HepG2 (cell line): ENCODE measurements around the gene ZFP14.

Experiments
- CREB1 ChIP-seq, 2 experiments: fragments of 450-650 bp in 1 of 2; IDR thresholded peaks; 2 replicates each; pipeline ENCODE4 v1.6.1; 2016 to 2017; ENCODE audit warnings: control low read depth in 1 of 2, mild to moderate bottlenecking in 1 of 2, missing compliant biosample characterization in 1 of 2, missing genetic modification characterization in 1 of 2
- CTCF ChIP-seq: sonication (generic); formaldehyde crosslinking; IDR thresholded peaks from 2 replicates; pipeline ENCODE4 v1.5.0; 2020; ENCODE audit warnings: mild to moderate bottlenecking, missing genetic modification reagents, moderate library complexity
- KLF9 ChIP-seq: IDR thresholded peaks from 2 replicates; pipeline ENCODE4 v1.6.1; 2016; ENCODE audit warnings: low read depth
- POLR2AphosphoS2 ChIP-seq: IDR thresholded peaks from 2 replicates; pipeline ENCODE4 v1.6.1; 2011; ENCODE audit warnings: low read depth, low read length, improper control_type of control experiment
- POLR2AphosphoS5 ChIP-seq: IDR thresholded peaks from 2 replicates; pipeline ENCODE4 v1.6.1; 2012; ENCODE audit warnings: low read depth, low read length
- RAD21 ChIP-seq: fragments of 450-650 bp; formaldehyde crosslinking; IDR thresholded peaks from 2 replicates; pipeline ENCODE4 v1.5.0; 2020; ENCODE audit warnings: mild to moderate bottlenecking
- TEF ChIP-seq: sonication (generic); formaldehyde crosslinking; IDR thresholded peaks from 2 replicates; pipeline ENCODE4 v1.5.0; 2020; ENCODE audit warnings: missing genetic modification reagents
- ZBTB21 ChIP-seq: sonication (generic); formaldehyde crosslinking; IDR thresholded peaks from 2 replicates; pipeline ENCODE4 v1.4.0; 2020; ENCODE audit warnings: missing genetic modification reagents
- ZBTB40 ChIP-seq, 2 experiments: fragments of 450-650 bp in 1 of 2; sonication (generic) in 1 of 2; formaldehyde crosslinking in 1 of 2; IDR thresholded peaks; 2 replicates each; pipeline versions ENCODE4 v1.6.1 to v1.8.0; 2016 to 2022; ENCODE audit warnings: antibody characterized with exemption in 1 of 2, mild to moderate bottlenecking in 1 of 2, missing genetic modification reagents in 1 of 2
- ZNF720 ChIP-seq: sonication (generic); formaldehyde crosslinking; IDR thresholded peaks from 2 replicates; pipeline ENCODE4 v1.4.0; 2020; ENCODE audit warnings: missing genetic modification reagents

- TF ChIP-seq ZBTB40 (IDR thresholded peaks at IDR 0.05) = no peak
- no peak for TF ChIP-seq ZBTB40 (CRISPR knock-in tag; IDR thresholded peaks at IDR 0.05)
- TF ChIP-seq CREB1 (IDR thresholded peaks at IDR 0.05) = no peak
- TF ChIP-seq CREB1 (CRISPR knock-in tag; IDR thresholded peaks at IDR 0.05) = no peak
- TF ChIP-seq POLR2AphosphoS5 = peak; percentile 25; the same call in 1 of the 2 replicates
- no peak for TF ChIP-seq KLF9 (CRISPR knock-in tag)
- TF ChIP-seq RAD21 (CRISPR knock-in tag) = no peak
- no peak for TF ChIP-seq CTCF (CRISPR knock-in tag)
- TF ChIP-seq ZBTB21 (CRISPR knock-in tag) = no peak
- TF ChIP-seq ZNF720 (CRISPR knock-in tag) = no peak
- TF ChIP-seq POLR2AphosphoS2 = no peak
- TF ChIP-seq TEF (CRISPR knock-in tag) = no peak
Measured at GRCh38 chr19:36377541-36378178, 1.3 kb downstream of the ZFP14 start.
